Activated CD8-positive, alpha-beta memory T cell treated with anti-CD3 and anti-CD28 coated beads for 4 hours (primary cell): ENCODE results near the gene SMCHD1.

Experiments used
- DNase-seq, 2 donors: peaks; one replicate each; pipeline ENCODE4 v3.0.0-alpha.2; 2020; ENCODE audit warnings: low read depth in 2 of 2

Gene SMCHD1

DNA sequence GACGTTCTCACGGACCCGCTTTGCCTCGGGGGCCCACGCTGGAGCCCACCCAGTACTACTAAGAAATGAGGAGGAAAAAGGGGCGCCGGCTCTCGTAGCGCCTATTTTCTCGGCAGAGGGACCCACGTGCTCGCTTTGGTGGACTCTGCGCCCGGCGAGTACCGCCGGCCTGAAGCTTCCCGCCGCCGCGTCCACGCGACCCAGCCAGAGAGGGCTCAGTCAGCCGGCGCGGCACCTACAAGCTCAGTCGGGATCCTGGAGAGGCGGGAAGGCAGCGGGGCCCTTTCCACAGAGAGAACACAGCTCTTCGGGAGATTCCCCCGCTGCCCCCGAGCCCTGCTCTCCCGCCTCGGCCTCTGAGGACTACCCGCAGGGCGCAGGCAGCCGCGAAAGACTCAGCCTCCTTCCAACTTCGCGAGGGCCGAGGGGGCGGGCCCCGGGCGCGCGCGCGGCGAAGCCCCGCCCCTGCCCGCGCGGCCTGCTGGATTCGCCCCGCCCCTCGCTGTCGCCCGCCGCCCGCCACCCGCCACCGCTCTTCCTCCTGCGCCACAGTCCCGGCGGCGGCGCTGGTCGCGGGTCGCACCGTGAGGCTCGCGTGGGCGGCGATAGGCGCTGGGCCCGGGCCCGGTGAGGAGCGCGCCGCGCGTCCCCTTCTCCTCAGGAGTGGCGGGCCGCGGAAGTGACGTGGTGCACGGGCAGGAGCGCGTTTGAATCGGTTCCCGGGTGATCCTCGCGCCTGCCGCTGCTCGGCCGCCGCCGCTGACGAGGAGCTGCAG lies at the start of gene SMCHD1:
Gene SMCHD1 (plus strand): TSS at position 549 of the 776 bp plus-strand sequence. CDS start 350 bp downstream, outside the sequence.
- DNase-seq = peak; percentile 84 to 86

DNA sequence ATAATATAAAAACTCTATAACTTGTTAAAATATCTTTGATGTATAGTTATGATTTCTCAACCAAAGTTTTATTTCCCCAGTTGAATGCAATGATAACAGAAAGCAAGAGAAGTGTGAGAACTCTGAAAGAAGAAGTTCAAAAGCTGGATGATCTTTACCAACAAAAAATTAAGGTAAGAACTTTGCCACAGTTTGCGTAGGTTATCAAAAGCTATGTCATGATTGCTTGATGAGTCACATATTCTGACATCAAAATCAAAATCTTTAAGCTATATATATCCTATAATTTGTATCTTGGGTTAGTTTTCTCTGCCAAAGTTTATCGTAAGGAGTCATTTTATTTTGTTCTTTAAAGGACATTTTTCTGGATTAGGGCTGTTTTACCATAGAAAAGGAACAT lies 49.2 kb upstream of the SMCHD1 start:
- DNase-seq = no peak

DNA sequence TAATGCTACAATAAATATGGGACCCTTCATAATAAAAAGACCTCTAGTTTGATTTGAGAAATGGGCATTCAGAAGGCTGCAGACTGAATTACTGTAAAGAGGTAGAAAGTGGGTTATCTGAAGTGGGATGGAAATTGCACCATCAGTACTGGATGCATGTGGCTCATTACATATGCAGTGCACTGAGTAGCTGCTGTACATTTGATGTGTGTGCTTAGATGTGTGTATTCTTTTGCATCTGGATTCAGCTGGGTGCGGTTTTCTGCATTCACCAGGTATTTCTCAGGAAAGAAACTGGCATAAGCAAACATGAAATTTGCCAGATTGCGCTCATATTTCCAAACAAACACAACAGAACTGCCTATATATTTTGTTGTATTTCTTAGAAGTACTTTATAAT lies 45.9 kb upstream of the SMCHD1 start:
- no peak for DNase-seq

DNA sequence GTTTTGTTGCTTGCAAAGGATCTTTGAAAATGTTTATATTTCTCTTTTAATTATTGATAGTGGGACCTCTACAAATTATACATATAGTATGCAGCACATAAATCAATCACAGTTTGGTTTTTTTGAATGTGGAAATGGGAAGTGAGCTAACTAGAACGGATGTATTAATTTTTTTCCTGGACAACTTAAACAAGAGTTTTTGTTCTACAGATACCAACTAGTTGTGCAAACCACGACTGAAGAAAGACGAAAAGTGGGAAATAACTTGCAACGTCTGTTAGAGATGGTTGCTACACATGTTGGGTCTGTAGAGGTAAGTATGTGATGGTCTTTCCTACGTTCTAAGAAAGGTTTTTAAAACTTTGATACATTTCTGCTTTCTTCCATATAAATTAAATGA lies 45.0 kb upstream of the SMCHD1 start:
- no peak for DNase-seq

DNA sequence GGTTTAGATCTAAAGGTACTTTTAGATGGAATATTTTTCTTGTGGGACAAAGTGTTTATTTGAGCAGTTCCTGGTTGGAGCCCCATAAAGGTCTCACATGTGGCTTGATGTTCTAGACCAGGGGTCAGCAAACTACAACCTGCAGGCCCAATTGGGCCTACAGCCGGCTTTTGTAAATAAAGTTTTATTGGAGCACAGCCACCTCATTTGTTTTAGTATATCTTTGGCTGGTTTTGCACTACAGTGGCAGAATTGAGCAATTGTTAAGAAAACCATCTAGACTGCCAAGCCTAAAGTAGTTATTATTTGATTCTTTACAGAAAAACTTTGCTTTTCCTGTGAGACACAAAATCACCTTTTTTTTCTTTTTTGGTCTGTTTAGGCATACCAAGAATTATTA lies 42.5 kb upstream of the SMCHD1 start:
- no peak for DNase-seq

DNA sequence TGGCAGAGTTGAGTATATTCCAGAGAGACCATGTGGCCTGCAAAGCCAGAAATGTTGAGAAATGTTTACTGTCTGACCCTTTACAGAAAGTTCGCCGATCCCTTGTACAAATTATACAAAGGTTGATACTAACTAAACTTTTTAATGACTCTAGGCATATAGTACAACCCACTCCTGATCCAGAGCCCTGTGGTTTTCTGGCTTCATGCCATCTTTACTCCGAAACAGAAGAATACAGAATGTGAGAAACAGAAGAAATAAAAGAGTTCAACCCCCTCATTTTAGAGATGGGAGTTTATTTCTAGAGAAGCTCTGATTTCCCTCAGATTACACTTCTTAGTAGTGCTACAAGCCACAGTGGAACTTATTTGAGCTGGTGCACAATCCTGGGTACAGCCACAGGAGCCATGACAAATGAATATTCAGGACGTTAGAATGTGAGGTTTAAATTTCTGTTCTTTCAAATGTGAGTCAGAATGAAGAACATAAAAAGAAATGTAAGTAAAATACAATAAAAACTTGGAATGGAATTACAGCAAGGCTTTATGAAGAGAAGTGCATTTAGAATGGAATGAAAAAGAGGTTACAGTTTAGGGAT lies 38.0 kb upstream of the SMCHD1 start:
- no peak for DNase-seq

DNA sequence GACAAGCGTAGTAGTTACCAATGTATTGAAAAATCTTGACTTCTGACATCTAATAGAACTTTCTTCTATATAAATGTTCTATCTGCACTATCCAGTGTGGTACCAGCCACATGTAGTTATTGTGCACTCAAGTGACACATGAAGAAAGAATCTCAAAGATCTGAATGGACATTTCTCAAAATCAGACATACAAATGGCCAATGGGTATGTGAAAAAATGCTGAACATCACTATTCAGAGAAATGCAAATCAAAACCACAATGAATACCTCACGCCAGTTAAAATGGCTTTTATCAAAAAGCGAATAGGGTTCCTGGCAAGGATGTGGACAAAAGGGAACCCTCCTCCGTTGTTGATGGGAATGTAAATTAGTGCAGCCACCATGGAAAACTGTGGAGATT lies 37.5 kb upstream of the SMCHD1 start:
- DNase-seq = no peak

DNA sequence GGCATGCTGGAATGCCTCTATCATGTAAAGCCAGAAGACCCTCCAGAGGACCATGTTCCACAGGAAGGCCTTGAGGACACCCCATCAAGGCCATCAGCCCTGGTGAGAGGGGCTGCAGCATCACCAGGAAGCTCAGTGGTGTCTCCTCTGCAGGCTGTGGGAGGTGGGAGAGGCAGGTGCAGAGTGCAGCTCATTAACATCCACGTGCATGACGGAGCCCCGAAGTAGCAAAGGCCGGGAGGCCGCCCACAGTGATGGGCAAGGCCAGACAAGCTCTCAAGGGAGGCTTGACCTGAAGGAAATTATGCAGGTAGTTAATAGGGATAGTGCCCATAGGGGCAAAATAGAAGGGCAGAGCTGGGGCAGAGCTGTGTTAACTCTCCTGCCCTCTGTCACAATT lies 30.3 kb upstream of the SMCHD1 start:
- DNase-seq = no peak

DNA sequence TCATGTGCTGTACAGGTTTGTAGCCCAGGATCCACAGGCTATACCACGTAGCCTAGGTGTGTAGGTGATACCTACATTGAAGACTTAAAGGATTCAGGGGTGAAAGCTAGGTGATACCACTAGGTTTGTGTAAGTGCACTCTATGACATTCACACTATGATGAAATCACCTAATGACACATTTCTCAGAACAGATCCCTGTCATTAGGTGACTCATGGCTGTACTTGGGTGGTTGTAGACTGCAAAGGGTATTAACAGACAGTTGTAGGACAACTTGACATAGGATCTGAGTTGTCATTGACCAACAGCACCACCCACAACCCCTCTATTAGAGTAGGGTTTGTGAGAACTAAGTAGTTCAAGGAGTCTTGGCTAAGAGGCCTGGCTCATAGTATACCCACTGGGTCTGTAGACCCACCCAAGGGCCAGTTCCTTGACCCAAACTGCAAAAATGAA lies 27.7 kb upstream of the SMCHD1 start:
- DNase-seq = no peak

DNA sequence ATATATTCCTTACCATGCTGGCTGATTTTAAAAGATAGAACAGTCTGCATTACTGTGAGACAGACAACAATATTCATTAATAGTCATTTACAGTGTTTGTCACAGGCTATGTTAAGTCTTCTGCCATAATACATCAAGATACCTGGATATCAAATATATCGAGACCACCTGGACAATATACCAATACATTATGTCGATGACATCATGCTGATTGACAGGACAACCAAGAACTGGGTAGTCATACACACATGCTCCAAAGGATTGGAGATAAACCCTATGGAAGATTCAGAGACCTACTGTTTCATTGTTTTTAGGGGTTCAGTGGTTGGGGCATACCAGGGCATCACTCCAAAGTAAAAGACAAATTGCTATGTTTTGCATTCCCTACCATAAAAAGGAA lies 26.5 kb upstream of the SMCHD1 start:
- no peak for DNase-seq

DNA sequence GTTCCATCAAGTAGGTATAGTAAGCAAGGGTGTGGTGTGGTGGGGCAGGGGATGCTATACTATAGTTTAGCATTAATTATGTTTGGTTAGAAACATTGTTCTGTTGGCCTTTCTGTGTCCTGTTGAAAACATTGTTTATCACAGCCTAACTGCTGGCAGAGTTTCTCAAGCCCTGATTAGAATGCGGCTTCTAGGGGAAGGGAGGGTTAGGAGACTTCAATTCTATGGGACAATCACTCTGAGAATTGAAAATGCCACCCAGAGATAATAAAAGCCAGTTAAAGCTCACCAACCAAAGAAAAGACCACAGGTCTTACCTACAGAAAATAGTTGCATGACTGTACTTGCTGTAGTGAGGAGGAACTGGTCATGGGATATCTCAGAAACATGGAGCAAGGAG lies 19.9 kb upstream of the SMCHD1 start:
- no peak for DNase-seq

DNA sequence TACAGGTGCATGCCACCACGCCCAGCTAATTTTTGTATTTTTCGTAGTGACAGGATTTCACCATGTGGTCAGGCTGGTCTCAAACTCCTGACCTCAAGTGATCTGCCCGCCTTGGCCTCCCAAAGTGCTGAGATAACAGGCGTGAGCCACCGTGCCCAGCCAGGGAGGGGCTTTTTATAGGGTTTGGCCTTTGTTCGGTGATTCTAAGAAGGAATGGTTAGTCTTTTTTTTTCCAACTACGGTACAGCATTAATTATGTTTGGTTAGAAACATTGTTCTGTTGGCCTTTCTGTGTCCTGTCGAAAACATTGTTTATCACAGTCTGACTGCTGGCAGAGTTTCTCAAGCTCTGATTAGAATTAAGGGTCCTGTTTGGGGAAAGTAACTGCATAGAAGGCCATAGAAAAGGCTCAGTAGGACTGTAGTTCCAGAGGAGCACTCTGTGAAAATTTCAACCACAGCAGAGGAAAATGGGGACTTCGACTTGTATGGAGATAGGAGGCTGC lies 19.3 kb upstream of the SMCHD1 start:
- DNase-seq = no peak

DNA sequence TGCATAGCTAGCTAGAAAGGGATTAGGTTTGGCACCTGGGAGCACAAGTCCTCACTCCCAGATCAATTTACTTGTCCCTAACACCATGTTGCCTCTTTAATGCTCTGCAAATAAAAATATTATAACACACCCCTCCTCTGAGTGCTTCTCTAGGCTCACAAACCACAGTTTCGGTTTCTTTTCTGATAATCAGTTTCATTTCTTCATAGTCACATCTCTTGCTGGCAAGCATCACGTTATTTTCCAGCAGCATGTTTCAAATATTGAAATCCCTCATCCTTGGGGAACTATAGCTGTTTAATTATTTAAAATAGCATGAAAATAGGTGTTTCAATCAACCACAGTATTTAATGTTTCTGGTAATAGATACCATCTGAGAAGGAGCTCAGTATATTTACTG lies 13.9 kb upstream of the SMCHD1 start:
- DNase-seq = no peak

DNA sequence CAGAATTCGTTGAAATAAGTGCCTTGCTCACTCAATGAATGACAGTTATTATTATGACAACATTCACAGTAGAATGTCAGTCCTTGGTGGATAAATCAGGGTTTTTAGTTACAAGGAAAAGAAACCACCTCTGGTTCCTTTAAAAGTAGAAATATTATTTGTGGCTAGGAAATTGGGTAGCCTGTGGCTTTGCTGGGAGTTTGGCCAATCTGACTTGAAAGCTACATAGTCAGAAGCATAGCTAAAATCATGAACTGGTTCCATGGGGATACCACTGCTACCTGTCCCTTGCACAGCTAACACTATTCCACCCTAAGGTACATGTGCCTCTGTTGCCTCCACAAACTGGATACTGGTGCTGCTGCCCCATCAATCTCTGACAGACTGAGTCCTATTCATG lies 12.8 kb upstream of the SMCHD1 start:
- DNase-seq = no peak

DNA sequence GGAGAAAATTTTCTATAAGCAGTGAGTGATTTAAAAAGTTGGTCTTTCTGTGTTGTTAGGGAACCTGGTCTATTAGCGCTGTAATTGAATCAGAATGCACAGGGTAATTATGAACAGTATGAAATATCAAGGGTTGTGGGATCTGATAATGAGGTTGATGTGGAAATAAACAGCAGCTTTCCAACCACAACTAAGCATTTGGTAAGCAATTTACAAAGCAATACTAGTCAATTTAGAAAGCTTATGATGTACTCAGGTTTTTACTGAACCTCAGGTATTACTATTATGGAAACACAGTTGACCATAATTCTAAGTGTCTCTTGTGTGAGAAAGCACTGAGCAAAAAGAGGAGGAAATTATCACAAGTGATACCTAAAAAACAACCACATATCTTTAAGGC lies 11.0 kb upstream of the SMCHD1 start:
- DNase-seq = no peak

DNA sequence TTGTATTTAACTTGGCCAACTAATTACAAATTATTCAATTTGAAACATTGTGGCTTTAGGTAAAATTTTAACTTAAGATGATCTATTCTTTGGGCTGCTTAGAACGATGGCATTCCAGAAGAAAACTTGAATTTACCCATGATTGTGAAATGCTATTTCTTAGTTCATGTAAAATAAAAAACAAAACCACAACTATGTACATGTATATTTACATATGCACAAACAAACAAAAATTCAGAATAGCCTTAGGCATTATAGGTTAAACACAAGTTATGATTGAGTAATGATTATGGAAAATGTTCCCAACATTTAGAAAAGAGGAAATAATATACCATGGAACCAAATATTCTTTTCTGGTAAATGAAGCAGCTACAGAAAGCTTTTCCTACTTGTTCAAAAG lies 3.5 kb upstream of the SMCHD1 start:
- DNase-seq = no peak

DNA sequence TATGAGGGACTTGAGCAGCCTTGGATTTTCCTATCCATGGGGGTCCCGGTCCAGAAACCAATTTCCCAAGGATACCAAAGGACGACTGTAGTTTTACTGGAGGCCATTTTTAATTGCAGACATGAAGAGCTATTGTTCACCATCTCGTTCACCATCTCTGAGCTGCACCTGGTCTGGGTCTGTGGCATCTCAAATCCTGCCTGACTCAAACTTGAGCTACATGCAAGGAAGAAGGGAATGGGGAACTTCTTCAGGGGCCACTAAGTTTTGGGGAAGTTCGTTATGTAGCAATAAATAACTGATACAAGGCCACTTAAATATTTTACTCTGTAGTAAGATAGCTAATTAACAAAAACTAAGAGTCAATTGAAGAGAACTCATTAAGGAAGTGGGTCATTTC lies 2.1 kb upstream of the SMCHD1 start:
- DNase-seq = no peak

DNA sequence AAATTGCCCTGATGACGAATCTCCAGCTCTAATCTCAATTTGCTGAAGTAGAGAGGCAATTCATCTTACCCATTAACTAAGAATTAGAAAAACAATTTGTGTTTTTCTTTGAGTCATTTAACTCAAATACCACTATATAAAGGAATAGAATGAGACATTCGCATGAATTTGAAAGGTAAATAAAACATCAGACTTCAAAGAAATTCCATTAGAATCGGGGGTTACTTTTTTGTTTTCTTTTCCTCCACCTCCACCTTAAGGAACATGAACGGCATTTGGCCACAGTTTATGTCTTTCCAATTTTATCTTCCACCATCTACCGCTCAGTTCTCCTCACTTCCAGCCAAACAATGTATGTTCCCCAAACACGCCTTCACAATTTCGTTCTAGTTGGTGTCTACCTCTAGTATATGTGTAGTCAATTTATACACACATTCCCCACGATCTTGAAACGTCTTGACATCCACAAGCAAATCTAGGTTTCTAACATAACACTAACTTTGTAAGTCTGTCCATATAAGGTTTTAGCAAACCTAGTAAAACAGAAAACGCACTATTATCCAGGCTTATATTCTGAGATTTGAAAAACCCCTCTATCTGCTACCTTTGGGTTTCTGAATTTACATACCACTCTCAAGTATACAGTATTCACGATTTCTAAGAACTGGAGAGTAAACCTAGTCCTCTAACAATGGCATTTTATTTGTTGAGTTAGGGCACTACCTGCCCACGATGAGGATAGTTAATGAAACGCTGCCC lies 1.2 kb upstream of the SMCHD1 start:
- no peak for DNase-seq

DNA sequence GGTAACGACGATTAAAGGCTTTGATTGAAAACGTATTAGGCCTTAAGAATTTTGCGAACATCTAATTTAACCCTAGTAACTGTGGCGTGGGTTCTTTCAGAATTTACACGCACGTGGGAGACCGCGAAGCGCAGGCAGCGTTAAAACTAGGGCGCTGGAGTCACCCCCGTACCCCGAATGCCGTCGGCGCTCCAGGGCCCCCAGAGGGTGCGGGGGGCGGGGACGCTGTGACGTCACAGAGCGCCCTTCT lies 673 bp upstream of the SMCHD1 start:
- peak; percentile 67 to 72 for DNase-seq

DNA sequence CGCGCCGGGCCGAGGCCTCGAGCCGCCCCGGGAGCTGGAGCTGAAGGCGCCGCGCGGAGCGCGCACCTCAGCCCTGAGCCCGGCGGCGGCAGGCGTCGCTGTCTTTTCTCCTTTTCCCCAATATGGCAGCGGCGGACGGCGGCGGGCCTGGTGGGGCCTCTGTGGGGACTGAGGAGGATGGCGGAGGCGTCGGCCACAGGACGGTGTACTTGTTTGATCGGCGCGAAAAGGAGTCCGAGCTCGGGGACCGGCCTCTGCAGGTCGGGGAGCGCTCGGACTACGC lies 369 bp downstream of the SMCHD1 start:
- DNase-seq = no peak

DNA sequence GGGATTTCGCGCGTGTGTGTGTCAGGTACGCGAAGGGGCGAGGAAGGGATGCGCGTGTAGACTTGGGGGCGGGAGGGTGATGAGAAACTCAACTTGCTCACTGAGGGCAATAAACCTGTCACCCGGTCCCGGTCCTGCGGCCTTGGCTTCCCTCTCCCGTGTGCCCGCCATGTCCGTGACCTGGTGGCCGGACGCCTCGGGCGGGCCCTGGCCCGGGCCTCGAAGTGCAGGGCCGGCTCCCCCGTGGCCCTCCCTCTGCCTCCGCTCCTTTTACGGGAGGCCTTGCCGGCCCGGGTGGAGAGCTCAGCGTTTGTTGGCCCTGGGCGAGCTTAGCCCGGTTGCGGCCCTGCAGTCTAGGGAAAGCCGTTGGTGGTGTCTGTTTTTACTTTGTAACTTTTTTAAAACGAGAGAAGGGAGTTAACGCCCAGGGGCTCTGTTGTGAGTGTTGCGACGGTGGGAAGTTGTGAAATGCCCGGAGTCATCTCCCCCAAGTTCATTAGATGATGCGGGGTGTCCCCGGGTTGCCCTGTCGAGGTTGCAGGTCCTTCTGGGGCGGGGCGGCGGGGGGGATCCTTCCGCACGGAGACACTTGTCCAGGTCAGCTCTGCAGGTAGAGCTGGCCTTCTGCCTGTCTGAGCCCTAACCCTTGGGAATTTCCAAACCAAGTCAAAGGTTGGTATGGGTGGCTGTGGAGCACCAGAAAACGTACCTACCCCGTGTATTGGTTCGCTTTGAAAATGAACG lies 883 bp downstream of the SMCHD1 start:
- DNase-seq = no peak

DNA sequence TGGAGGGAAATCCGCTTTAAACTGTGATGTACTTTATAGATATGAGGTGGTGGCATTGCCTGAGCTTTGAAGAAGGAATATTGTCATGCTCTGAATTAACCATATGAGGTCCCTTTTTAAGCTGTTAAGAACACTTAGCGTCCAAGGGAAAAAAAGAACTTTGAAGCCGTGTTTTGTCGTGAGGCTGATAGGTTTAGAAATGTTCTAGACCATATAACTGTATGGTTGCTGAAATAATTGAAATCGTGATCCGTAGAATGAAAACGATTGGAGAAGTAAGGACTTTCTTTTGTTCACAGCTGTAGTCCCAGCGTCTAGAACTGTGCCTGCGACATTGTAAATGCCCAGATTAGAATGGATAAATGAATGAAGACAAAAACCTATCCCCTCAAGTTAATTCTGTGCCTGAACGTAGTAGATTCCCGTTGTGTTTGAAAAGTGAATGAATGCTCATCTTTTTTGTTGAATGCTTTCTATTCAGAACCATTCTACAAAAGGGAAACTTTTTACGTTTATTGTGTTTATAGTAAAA lies 1.5 kb downstream of the SMCHD1 start:
- no peak for DNase-seq
